Ishikawa (cell line): ENCODE measurements around the gene PDE4D.

Source experiments
- CREB1 ChIP-seq: IDR thresholded peaks from 2 replicates; pipeline ENCODE4 v1.6.1; 2012; ENCODE audit warnings: low read depth
- FOXM1 ChIP-seq: IDR thresholded peaks from 2 replicates; pipeline ENCODE4 v1.6.1; 2012; ENCODE audit warnings: low read depth, borderline replicate concordance
- MAX ChIP-seq: IDR thresholded peaks from 2 replicates; pipeline ENCODE4 v1.6.1; 2012
- NFIC ChIP-seq: IDR thresholded peaks from 2 replicates; pipeline ENCODE4 v1.6.1; 2012
- RAD21 ChIP-seq: IDR thresholded peaks from 2 replicates; pipeline ENCODE4 v1.6.1; 2012; ENCODE audit warnings: low read depth
- REST ChIP-seq: IDR thresholded peaks from 2 replicates; pipeline ENCODE4 v1.6.1; 2012; ENCODE audit warnings: low read depth, mild to moderate bottlenecking
- TAF1 ChIP-seq: IDR thresholded peaks from 2 replicates; pipeline ENCODE4 v1.6.1; 2012; ENCODE audit warnings: low read depth, mild to moderate bottlenecking
- TCF12 ChIP-seq: IDR thresholded peaks from 2 replicates; pipeline ENCODE4 v1.6.1; 2012; ENCODE audit warnings: low read depth
- USF1 ChIP-seq: IDR thresholded peaks from 2 replicates; pipeline ENCODE4 v1.6.1; 2012
- YY1 ChIP-seq: IDR thresholded peaks from 2 replicates; pipeline ENCODE4 v1.6.1; 2012; ENCODE audit warnings: low read depth

GRCh38 chr5:59042201-59043055 lies 851.1 kb downstream of the PDE4D start:
- TF ChIP-seq USF1: no peak
- TF ChIP-seq YY1: no peak
- no peak for TF ChIP-seq REST
- no peak for TF ChIP-seq TCF12
- TF ChIP-seq NFIC: no peak
- no peak for TF ChIP-seq RAD21
- no peak for TF ChIP-seq TAF1
- TF ChIP-seq FOXM1: no peak
- no peak for TF ChIP-seq MAX
- no peak for TF ChIP-seq CREB1
